Osteoblast (primary cell): ENCODE results near the gene CD4. TPM values are rescaled to one million over a fixed set of nuclear protein-coding genes. Genes with fewer than 3 reads are reported as not detected.

Experiments used
- DNase-seq: peaks from one replicate; pipeline ENCODE4 v3.0.0; 2011; ENCODE audit warnings: low spot score, mixed read lengths; ENCODE audit not compliant: insufficient read length; ENCODE audit errors: missing footprints
- H2AFZ ChIP-seq: 2 replicates; pipeline ENCODE4 v1.6.0; 2011; ENCODE audit warnings: mild to moderate bottlenecking, low read length
- H3K27ac ChIP-seq: 2 replicates; pipeline ENCODE4 v1.5.1; 2011; ENCODE audit warnings: mild to moderate bottlenecking, low read depth, low read length, moderate library complexity
- H3K27me3 ChIP-seq: 2 replicates; pipeline ENCODE4 v1.6.0; 2012; ENCODE audit warnings: mild to moderate bottlenecking, control low read depth, inconsistent platforms, low read length, moderate library complexity; ENCODE audit not compliant: insufficient read depth
- H3K36me3 ChIP-seq: 2 replicates; pipeline ENCODE4 v1.5.1; 2011; ENCODE audit warnings: mild to moderate bottlenecking, low read length, control low read depth, moderate library complexity; ENCODE audit not compliant: insufficient read depth
- H3K4me1 ChIP-seq: 2 replicates; pipeline ENCODE4 v1.5.1; 2011; ENCODE audit warnings: mild to moderate bottlenecking, low read length, control low read depth, moderate library complexity; ENCODE audit not compliant: insufficient read depth
- H3K4me2 ChIP-seq: 2 replicates; pipeline ENCODE4 v1.6.0; 2011; ENCODE audit warnings: mild to moderate bottlenecking, low read length; ENCODE audit not compliant: insufficient read depth
- H3K4me3 ChIP-seq: fragments of 200-600 bp; sonication (generic); 3 replicates; pipeline ENCODE4 v1.5.1; 2012; ENCODE audit warnings: mild to moderate bottlenecking, low read length, inconsistent platforms; ENCODE audit not compliant: insufficient read depth
- H3K79me2 ChIP-seq: 2 replicates; pipeline ENCODE4 v1.6.0; 2012; ENCODE audit warnings: mild to moderate bottlenecking, low read length, control low read depth, inconsistent platforms; ENCODE audit not compliant: insufficient read depth
- H3K9me3 ChIP-seq: 2 replicates; pipeline ENCODE4 v1.5.1; 2011; ENCODE audit warnings: low read depth, low read length, control low read depth
- H4K20me1 ChIP-seq: 2 replicates; pipeline ENCODE4 v1.6.0; 2012; ENCODE audit warnings: mild to moderate bottlenecking, low read length, control low read depth; ENCODE audit not compliant: insufficient read depth
- total RNA-seq: library from RNA; depleted of rRNA; stranded (reverse); fragments of >200 nt; gene quantifications from 2 replicates; pipeline ENCODE4 v1.2.3, GENCODE V29; 2012
- TF ChIP-seq, protein P1 (sequence below): IDR thresholded peaks from 2 replicates; pipeline ENCODE4 v1.5.1; 2011; ENCODE audit warnings: mild to moderate bottlenecking, low read depth, low read length, moderate library complexity; ENCODE audit errors: extremely low read depth

Gene CD4
- total RNA-seq, 1 donor = 10.9 TPM

- peaks cover 12% of the 10 kb centered on the region for H3K4me1 ChIP-seq
- no peak overlapping the region for H3K4me2 ChIP-seq
- DNase-seq = peak; percentile 85
- H3K4me3 ChIP-seq = no peak overlapping the region
- no peaks in the 10 kb centered on the region for H3K9me3 ChIP-seq
- H4K20me1 ChIP-seq = peaks cover 31% of the 10 kb centered on the region
- TF ChIP-seq, protein P1, sequence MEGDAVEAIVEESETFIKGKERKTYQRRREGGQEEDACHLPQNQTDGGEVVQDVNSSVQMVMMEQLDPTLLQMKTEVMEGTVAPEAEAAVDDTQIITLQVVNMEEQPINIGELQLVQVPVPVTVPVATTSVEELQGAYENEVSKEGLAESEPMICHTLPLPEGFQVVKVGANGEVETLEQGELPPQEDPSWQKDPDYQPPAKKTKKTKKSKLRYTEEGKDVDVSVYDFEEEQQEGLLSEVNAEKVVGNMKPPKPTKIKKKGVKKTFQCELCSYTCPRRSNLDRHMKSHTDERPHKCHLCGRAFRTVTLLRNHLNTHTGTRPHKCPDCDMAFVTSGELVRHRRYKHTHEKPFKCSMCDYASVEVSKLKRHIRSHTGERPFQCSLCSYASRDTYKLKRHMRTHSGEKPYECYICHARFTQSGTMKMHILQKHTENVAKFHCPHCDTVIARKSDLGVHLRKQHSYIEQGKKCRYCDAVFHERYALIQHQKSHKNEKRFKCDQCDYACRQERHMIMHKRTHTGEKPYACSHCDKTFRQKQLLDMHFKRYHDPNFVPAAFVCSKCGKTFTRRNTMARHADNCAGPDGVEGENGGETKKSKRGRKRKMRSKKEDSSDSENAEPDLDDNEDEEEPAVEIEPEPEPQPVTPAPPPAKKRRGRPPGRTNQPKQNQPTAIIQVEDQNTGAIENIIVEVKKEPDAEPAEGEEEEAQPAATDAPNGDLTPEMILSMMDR = no peak
- H3K27me3 ChIP-seq = no peaks in the 10 kb centered on the region
- H3K36me3 ChIP-seq = peaks cover 15% of the 10 kb centered on the region
- H2AFZ ChIP-seq = no peak overlapping the region
- peaks cover 17% of the 10 kb centered on the region for H3K79me2 ChIP-seq
- no peak overlapping the region for H3K27ac ChIP-seq
These were observed 16.4 kb upstream of the CD4 start for GRCh38 chr12:6772726-6773589.

- H3K4me3 ChIP-seq = no peak overlapping the region
- TF ChIP-seq, protein P1 = no peak
- peaks cover 22% of the 10 kb centered on the region for H4K20me1 ChIP-seq
- no peaks in the 10 kb centered on the region for H3K9me3 ChIP-seq
- peaks cover 9% of the 10 kb centered on the region for H3K79me2 ChIP-seq
- H3K27ac ChIP-seq = no peak overlapping the region
- no peaks in the 10 kb centered on the region for H3K27me3 ChIP-seq
- DNase-seq = peak; percentile 55
- H3K36me3 ChIP-seq = peaks cover 15% of the 10 kb centered on the region
- no peak overlapping the region for H2AFZ ChIP-seq
- peaks cover 9% of the 10 kb centered on the region for H3K4me1 ChIP-seq
- no peak overlapping the region for H3K4me2 ChIP-seq
These were observed 15.6 kb upstream of the CD4 start for GRCh38 chr12:6773590-6774351.

GRCh38 chr12:6774499-6775062 lies 14.7 kb upstream of the CD4 start:
- Histone ChIP-seq H3K79me2 (peaks cover 2% of the 10 kb centered on the region), H3K4me3 (no peak overlapping the region), H3K9me3 (no peaks in the 10 kb centered on the region), H4K20me1 (peaks cover 14% of the 10 kb centered on the region), H3K36me3 (peaks cover 13% of the 10 kb centered on the region), H3K4me2 (no peak overlapping the region), H3K27me3 (no peaks in the 10 kb centered on the region), H2AFZ (no peak overlapping the region), H3K27ac (no peak overlapping the region), H3K4me1 (peaks cover 6% of the 10 kb centered on the region)
- TF ChIP-seq, protein P1 = no peak
- DNase-seq = peak; percentile 48
